ENCODE data around the gene MCAT. TPM values are rescaled to one million over a fixed set of nuclear protein-coding genes. Genes with fewer than 3 reads are reported as not detected.

MCAT gene
- total and polyA plus RNA-seq, 12 donors: 16.9 to 92.9 (median 27.7) TPM

GRCh38 chr22:43163241-43163795 is 20.1 kb upstream of the MCAT start:
- TF ChIP-seq CTCF (IDR thresholded peaks at IDR 0.05) (no peak), POLR2A (IDR thresholded peaks at IDR 0.05) (no peak)
- Histone ChIP-seq H3K27ac (peak overlapping the region in 1 of 5 donors; percentile 61), H3K36me3 (replicated peaks in 1 of 2) (peaks cover 0 to 18% of the 10 kb centered on the region in 2 donors), H3K4me3 (no peak overlapping the region), H3K27me3 (no peaks in the 10 kb centered on the region), H3K9me3 (replicated peaks in 1 of 3) (no peaks in the 10 kb centered on the region), H3K4me1 (replicated peaks in 1 of 2) (peaks cover 4 to 16% of the 10 kb centered on the region in 2 donors)
- 72 to 86% (median 81%) methylated on average over 2 to 18 of the region's 18 CpGs for WGBS, 4 donors
- DNase-seq: peak in 1 of 7 donors; percentile 25
- intact Hi-C loops (cut with DNase I): no loop called here

- Histone ChIP-seq H3K27me3 (no peaks in the 10 kb centered on the region), H3K9me3 (replicated peaks in 1 of 3) (no peaks in the 10 kb centered on the region), H3K36me3 (replicated peaks in 1 of 2) (peaks cover 0 to 10% of the 10 kb centered on the region in 2 donors), H3K4me1 (replicated peaks in 1 of 2) (peaks cover 4 to 16% of the 10 kb centered on the region in 2 donors), H3K27ac (no peak overlapping the region), H3K4me3 (no peak overlapping the region)
- DNase-seq: no peak
- intact Hi-C loops (cut with DNase I): no loop called here
- TF ChIP-seq CTCF (IDR thresholded peaks at IDR 0.05): no peak
- 92 to 96% (median 95%) methylated on average over 4 to 24 of the region's 24 CpGs for WGBS, 4 donors
Measured at GRCh38 chr22:43162412-43163150, 19.4 kb upstream of the MCAT start.

GRCh38 chr22:43160497-43161126 is 17.4 kb upstream of the MCAT start:
- TF ChIP-seq POLR2A (IDR thresholded peaks at IDR 0.05) (no peak), CTCF (IDR thresholded peaks at IDR 0.05) (no peak)
- Histone ChIP-seq H3K4me1 (replicated peaks in 1 of 2) (peaks cover 4 to 16% of the 10 kb centered on the region in 2 donors), H3K4me3 (no peak overlapping the region), H3K9me3 (replicated peaks in 1 of 3) (no peaks in the 10 kb centered on the region), H3K36me3 (replicated peaks in 1 of 2) (peaks cover 0 to 6% of the 10 kb centered on the region in 2 donors), H3K27me3 (no peaks in the 10 kb centered on the region), H3K27ac (no peak overlapping the region)
- DNase-seq: no peak
- 80 to 96% (median 94%) methylated on average over 3 to 8 of the region's 8 CpGs for WGBS, 4 donors
- intact Hi-C loops (cut with DNase I): no loop called here

GRCh38 chr22:43159484-43160178 is 16.4 kb upstream of the MCAT start:
- intact Hi-C loops (cut with DNase I): no loop called here
- Histone ChIP-seq H3K9me3 (replicated peaks in 1 of 3) (no peaks in the 10 kb centered on the region), H3K4me1 (replicated peaks in 1 of 2) (peaks cover 4 to 15% of the 10 kb centered on the region in 2 donors), H3K27ac (no peak overlapping the region), H3K27me3 (no peaks in the 10 kb centered on the region), H3K36me3 (replicated peaks in 1 of 2) (peaks cover 0 to 6% of the 10 kb centered on the region in 2 donors), H3K4me3 (no peak overlapping the region)
- 68 to 73% (median 72%) methylated on average over 5 to 18 of the region's 18 CpGs for WGBS, 4 donors
- DNase-seq: peak in 1 of 7 donors; percentile 23
- TF ChIP-seq POLR2A (IDR thresholded peaks at IDR 0.05) (no peak), CTCF (IDR thresholded peaks at IDR 0.05) (peak in 1 of 6 experiments; percentile 17)

Measured in adrenal gland (tissue), 12 donors.